Measurements from ENCODE around the gene MGMT. TPM values are rescaled to one million over a fixed set of nuclear protein-coding genes. Genes with fewer than 3 reads are reported as not detected.

The MGMT gene
- total and polyA plus RNA-seq, 2 of the 4 experiments (the other 2 are of a cell fraction): 11.5 to 17.8 TPM

- no peak overlapping the region for H3K4me3 ChIP-seq (ENCODE audit: insufficient read depth, low read depth, low read length)
- no peak overlapping the region for H3K56ac ChIP-seq (ENCODE audit: extremely low read depth, insufficient read depth, low read length)
- no CpG with 5 or more reads among the region's 3 CpGs for WGBS, 2 experiments (ENCODE audit: extremely low coverage in 2 of 2, insufficient read length in 1 of 2)
- BruUV-seq (replicated peaks): no TSS peak
- no peak overlapping the region for H4K5ac ChIP-seq (ENCODE audit: low read depth, low read length)
- H3K18ac ChIP-seq (ENCODE audit: low read depth, low read length): no peak overlapping the region
- ATAC-seq (ENCODE audit: low read depth) (no peak), DNase-seq (no peak)
- no peaks in the 10 kb centered on the region for H4K20me1 ChIP-seq (ENCODE audit: insufficient read depth, low read length)
- no peak overlapping the region for H3K23ac ChIP-seq (ENCODE audit: low read depth, low read length)
- H2BK15ac ChIP-seq (ENCODE audit: low read depth, low read length): no peak overlapping the region
- H4K8ac ChIP-seq (ENCODE audit: low read depth in 2 of 2, low read length in 2 of 2): no peak overlapping the region
- in situ Hi-C loops (cut with MboI; ENCODE audit: low sequenced_read_pairs) (no loop called here), intact Hi-C loops (cut with micrococcal nuclease) (no loop called here), dilution Hi-C loops (cut with HindIII; ENCODE audit: low sequenced_read_pairs, unreplicated experiment) (no loop called here)
- H2BK5ac ChIP-seq (ENCODE audit: low read depth, low read length, poor library complexity, severe bottlenecking): no peak overlapping the region
- no peak overlapping the region for H2AK9ac ChIP-seq (replicated peaks; ENCODE audit: low read depth, low read length, poor library complexity)
- no peak overlapping the region for H2AK5ac ChIP-seq (ENCODE audit: low read depth, low read length)
- H3K9ac ChIP-seq (ENCODE audit: low read depth, low read length): no peak overlapping the region
- H2AFZ ChIP-seq (replicated peaks; ENCODE audit: low read length, poor library complexity): no peak overlapping the region
- H3K14ac ChIP-seq (replicated peaks; ENCODE audit: low read depth, low read length): no peak overlapping the region
- no peak overlapping the region for H3K4me2 ChIP-seq (ENCODE audit: low read depth, low read length)
- no peaks in the 10 kb centered on the region for H3K4me1 ChIP-seq (ENCODE audit: control insufficient read depth, insufficient read depth, low read length)
- H3K9me1 ChIP-seq (ENCODE audit: insufficient read depth, low read length): no peaks in the 10 kb centered on the region
- H2BK20ac ChIP-seq (ENCODE audit: low read depth, low read length): no peak overlapping the region
- ChIA-PET POLR2A (ENCODE audit: unreplicated experiment) (no interaction called here), CTCF (no interaction called here)
- TF ChIP-seq RAD21 (IDR thresholded peaks at IDR 0.05; ENCODE audit: low read length) (no peak), CHD1 (IDR thresholded peaks at IDR 0.05; ENCODE audit: low read depth, low read length) (no peak), MAFK (IDR thresholded peaks at IDR 0.05; ENCODE audit: low read depth, low read length) (no peak), MXI1 (IDR thresholded peaks at IDR 0.05; ENCODE audit: borderline replicate concordance, low read depth, low read length) (no peak), RCOR1 (IDR thresholded peaks at IDR 0.05; ENCODE audit: insufficient replicate concordance, low read length) (no peak), RFX5 (IDR thresholded peaks at IDR 0.05; ENCODE audit: low read depth, low read length) (no peak), SMC3 (IDR thresholded peaks at IDR 0.05; ENCODE audit: low read depth, low read length) (no peak)
- no peaks in the 10 kb centered on the region for H3K36me3 ChIP-seq (ENCODE audit: control insufficient read depth, insufficient read depth, low read length)
- H3K27me3 ChIP-seq (ENCODE audit: control insufficient read depth, insufficient read depth, low read length): no peaks in the 10 kb centered on the region
- no peaks in the 10 kb centered on the region; a peak in 1 of 4 replicates for H3K79me1 ChIP-seq (ENCODE audit: low read depth in 1 of 2, low read length in 2 of 2)
- H3K27ac ChIP-seq (ENCODE audit: insufficient read depth, low read length): no peak overlapping the region
- no peak overlapping the region for H4K91ac ChIP-seq (ENCODE audit: insufficient read depth, low read depth, low read length)
- no peak overlapping the region for H3K4ac ChIP-seq (ENCODE audit: low read depth, low read length)
- H2BK120ac ChIP-seq (ENCODE audit: low read depth, low read length): no peak overlapping the region
- peaks cover 5% of the 10 kb centered on the region; the same call in 1 of the 2 replicates for H3K9me3 ChIP-seq (ENCODE audit: control insufficient read depth, insufficient read depth, low read length)
Observed at GRCh38 chr10:129637010-129637409, 170.0 kb downstream of the MGMT start.

Data from IMR-90 (cell line).